Chondrocyte (in vitro differentiated cells): Measurements from ENCODE around the gene SLC35D3. TPM values are rescaled to one million over a fixed set of nuclear protein-coding genes. Genes with fewer than 3 reads are reported as not detected.
A peak's percentile ranks its signal among the peaks of the same experiment; 100 is the strongest.
"Not testable (repeated sequence)": the region's sequence is repeated elsewhere in the genome, so short reads cannot be mapped to it uniquely, and the experiment has no call there.

Experiments
- DNase-seq: peaks from one replicate; pipeline ENCODE4 v3.0.0; 2021; ENCODE audit warnings: mixed read lengths, low spot score
- H3K27ac Mint-ChIP-seq: one replicate; pipeline ENCODE4 v1.8.0; 2021; ENCODE audit warnings: mild to moderate bottlenecking, moderate library complexity, mixed read lengths; ENCODE audit not compliant: unreplicated experiment
- H3K27me3 Mint-ChIP-seq: 2 replicates; pipeline ENCODE4 v1.8.0; 2021; ENCODE audit warnings: low read depth, mixed read lengths
- H3K36me3 Mint-ChIP-seq: 2 replicates; pipeline ENCODE4 v1.8.0; 2021; ENCODE audit warnings: low read depth, mixed read lengths
- H3K4me1 Mint-ChIP-seq: 2 replicates; pipeline ENCODE4 v1.8.0; 2021; ENCODE audit warnings: low read depth, mild to moderate bottlenecking, mixed read lengths
- H3K4me3 Mint-ChIP-seq: one replicate; pipeline ENCODE4 v1.8.0; 2021; ENCODE audit warnings: mild to moderate bottlenecking, moderate library complexity, mixed read lengths; ENCODE audit not compliant: unreplicated experiment
- H3K9me3 Mint-ChIP-seq: 2 replicates; pipeline ENCODE4 v1.8.0; 2021; ENCODE audit warnings: low read depth, mixed read lengths
- CTCF ChIP-seq: fragments of 200-600 bp; sonication (generic); IDR thresholded peaks from 2 replicates; pipeline ENCODE4 v1.5.0; 2021; ENCODE audit warnings: antibody characterized with exemption, mild to moderate bottlenecking, moderate library complexity
- long read RNA-seq: library from polyadenylated mRNA; stranded (forward); transcript quantifications from one replicate; pipeline ENCODE4 v2.0.0, GENCODE V29; 2021
- total RNA-seq: library from RNA; stranded (reverse); gene quantifications from 3 replicates; pipeline ENCODE4 v1.2.1, GENCODE V29; 2021

SLC35D3 gene, protein sequence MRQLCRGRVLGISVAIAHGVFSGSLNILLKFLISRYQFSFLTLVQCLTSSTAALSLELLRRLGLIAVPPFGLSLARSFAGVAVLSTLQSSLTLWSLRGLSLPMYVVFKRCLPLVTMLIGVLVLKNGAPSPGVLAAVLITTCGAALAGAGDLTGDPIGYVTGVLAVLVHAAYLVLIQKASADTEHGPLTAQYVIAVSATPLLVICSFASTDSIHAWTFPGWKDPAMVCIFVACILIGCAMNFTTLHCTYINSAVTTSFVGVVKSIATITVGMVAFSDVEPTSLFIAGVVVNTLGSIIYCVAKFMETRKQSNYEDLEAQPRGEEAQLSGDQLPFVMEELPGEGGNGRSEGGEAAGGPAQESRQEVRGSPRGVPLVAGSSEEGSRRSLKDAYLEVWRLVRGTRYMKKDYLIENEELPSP
- total RNA-seq: not detected in 3 replicates
- long read RNA-seq: 0 reads

GRCh38 chr6:136921936-136922684, at the start of gene SLC35D3:
Gene SLC35D3, plus strand, starts transcription at chr6:136922301. Its CDS starts 128 bp downstream, at chr6:136922429.
- Mint-ChIP-seq H3K4me1 (peaks cover 12% of the 10 kb centered on the region), H3K4me3 (peak within 1 kb of the TSS; percentile 78), H3K27me3 (peaks cover 25% of the 10 kb centered on the region), H3K9me3 (no peaks in the 10 kb centered on the region), H3K36me3 (no peaks in the 10 kb centered on the region), H3K27ac (no peak within 1 kb of the TSS)
- no peak for TF ChIP-seq CTCF
- DNase-seq: no peak

DNA sequence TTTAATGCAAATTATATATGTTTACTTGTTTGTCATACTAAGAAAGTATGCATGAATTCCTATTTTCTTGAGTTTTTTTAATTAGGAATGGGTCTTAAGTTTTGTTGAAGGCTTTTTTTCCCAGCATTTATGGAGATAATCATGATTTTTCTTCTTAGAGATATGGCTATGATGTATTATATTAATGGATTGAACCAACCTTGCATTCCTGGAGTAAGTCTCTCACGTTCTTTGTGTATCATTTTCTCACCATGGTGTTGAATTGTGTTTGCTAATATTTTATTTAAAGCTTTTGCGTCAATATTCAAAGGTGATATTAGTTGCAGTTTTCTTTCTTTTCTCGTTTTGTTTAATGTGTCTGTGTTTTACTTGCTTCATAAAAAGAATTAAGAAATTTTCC, 48.4 kb upstream of the SLC35D3 start:
- TF ChIP-seq CTCF: no peak
- Mint-ChIP-seq H3K4me3 (no peak overlapping the region), H3K36me3 (peaks cover 20% of the 10 kb centered on the region), H3K4me1 (no peaks in the 10 kb centered on the region), H3K9me3 (peaks cover 27% of the 10 kb centered on the region), H3K27me3 (no peaks in the 10 kb centered on the region), H3K27ac (no peak overlapping the region)
- DNase-seq: no peak

DNA sequence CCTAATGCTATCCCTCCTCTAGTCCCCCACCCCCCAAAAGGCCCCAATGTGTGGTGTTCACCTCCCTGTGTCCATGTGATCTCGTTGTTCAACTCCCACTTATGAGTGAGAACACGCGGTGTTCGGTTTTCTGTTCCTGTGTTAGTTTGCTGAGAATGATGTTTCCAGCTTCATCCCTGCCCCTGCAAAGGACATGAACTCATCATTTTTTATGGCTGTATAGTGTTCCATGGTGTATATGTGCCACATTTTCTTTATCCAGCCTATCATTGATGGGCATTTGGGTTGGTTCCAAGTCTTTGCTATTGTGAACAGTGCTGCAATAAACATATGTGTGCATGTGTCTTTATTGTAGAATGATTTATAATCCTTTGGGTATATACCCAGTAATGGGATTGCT, 45.6 kb upstream of the SLC35D3 start:
- not testable (repeated sequence) for H3K4me1 Mint-ChIP-seq, H3K27me3 Mint-ChIP-seq, H3K27ac Mint-ChIP-seq, DNase-seq, H3K4me3 Mint-ChIP-seq
- peaks cover 27% of the 10 kb centered on the region for H3K9me3 Mint-ChIP-seq
- H3K36me3 Mint-ChIP-seq: peaks cover 18% of the 10 kb centered on the region

- Mint-ChIP-seq H3K4me1 (peaks cover 7% of the 10 kb centered on the region), H3K4me3 (no peak overlapping the region), H3K27ac (no peak overlapping the region), H3K9me3 (peaks cover 13% of the 10 kb centered on the region), H3K36me3 (peaks cover 4% of the 10 kb centered on the region), H3K27me3 (no peaks in the 10 kb centered on the region)
- no peak for DNase-seq
- no peak for TF ChIP-seq CTCF
Observed at GRCh38 chr6:136880748-136881460, 41.2 kb upstream of the SLC35D3 start.

DNA sequence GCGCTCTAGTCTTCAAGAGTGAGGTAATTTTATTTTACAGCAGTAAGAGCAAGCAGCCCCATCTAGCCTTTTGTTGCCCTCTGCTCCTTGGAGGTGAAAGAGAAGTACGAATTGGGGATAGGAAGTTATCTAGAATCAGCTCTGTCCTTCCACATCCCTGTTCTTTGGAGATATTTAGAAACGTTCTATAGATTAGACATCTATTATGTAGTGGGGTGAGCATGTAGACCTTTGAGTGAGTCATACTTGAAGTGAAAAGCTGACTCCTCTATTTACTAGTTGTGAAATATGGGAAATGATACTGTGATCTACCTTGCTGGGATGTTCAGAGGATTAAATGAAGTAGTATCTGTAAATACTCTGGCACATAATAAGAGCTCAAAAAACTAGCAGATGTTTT, 36.0 kb upstream of the SLC35D3 start:
- no peak overlapping the region for H3K4me3 Mint-ChIP-seq
- no peak for TF ChIP-seq CTCF
- H3K36me3 Mint-ChIP-seq: no peaks in the 10 kb centered on the region
- peaks cover 8% of the 10 kb centered on the region for H3K4me1 Mint-ChIP-seq
- no peaks in the 10 kb centered on the region for H3K27me3 Mint-ChIP-seq
- H3K27ac Mint-ChIP-seq: no peak overlapping the region
- no peak for DNase-seq
- H3K9me3 Mint-ChIP-seq: no peaks in the 10 kb centered on the region
